Transverse colon (tissue), 4 donors: ENCODE data around the gene ABCC2. TPM values are rescaled to one million over a fixed set of nuclear protein-coding genes. Genes with fewer than 3 reads are reported as not detected.

Experiments used
- DNase-seq: peaks from one replicate; pipeline ENCODE4 v3.0.0-alpha.2; 2019
- H3K27ac ChIP-seq, 4 donors: fragments of 200-600 bp; sonication (generic); 2 replicates each; pipeline ENCODE4 v1.5.1; 2016 to 2018; ENCODE audit warnings: inconsistent platforms in 4 of 4
- H3K27me3 ChIP-seq: fragments of 200-600 bp; sonication (generic); 2 replicates; pipeline ENCODE4 v1.5.1; 2017; ENCODE audit warnings: inconsistent platforms
- H3K36me3 ChIP-seq, 4 donors: fragments of 200-600 bp; sonication (generic); 2 replicates each; pipeline ENCODE4 v1.5.1; 2017 to 2019; ENCODE audit warnings: inconsistent platforms in 4 of 4
- H3K4me1 ChIP-seq, 4 donors: fragments of 200-600 bp; sonication (generic); 2 replicates each; pipeline ENCODE4 v1.5.1; 2017 to 2020; ENCODE audit warnings: inconsistent platforms in 4 of 4
- H3K4me3 ChIP-seq, 4 donors: fragments of 200-600 bp; sonication (generic); 1 replicate in 1 of 4; 2 replicates in 3 of 4; pipeline versions ENCODE4 v1.5.1 to v1.6.1; 2017 to 2019; ENCODE audit warnings: inconsistent platforms in 4 of 4
- H3K9me3 ChIP-seq, 2 donors: fragments of 200-600 bp; sonication (generic); 2 replicates each; pipeline ENCODE4 v1.5.1; 2017 to 2019; ENCODE audit warnings: inconsistent platforms in 2 of 2
- CTCF ChIP-seq, 5 experiments: fragments of 200-600 bp in 3 of 5; fragments of 450-650 bp in 2 of 5; sonication (generic) in 3 of 5; IDR thresholded peaks; 1 replicate in 2 of 5; 2 replicates in 3 of 5; pipeline ENCODE4 v1.5.1; 2016 to 2017; ENCODE audit warnings: antibody characterized with exemption in 5 of 5, inconsistent platforms in 3 of 5, mild to moderate bottlenecking in 2 of 5, moderate library complexity in 1 of 5
- EP300 ChIP-seq: sonication (generic); formaldehyde crosslinking; IDR thresholded peaks from one replicate; pipeline ENCODE4 v1.6.1; 2017; ENCODE audit warnings: antibody characterized with exemption, low read depth
- POLR2A ChIP-seq: fragments of 450-650 bp; IDR thresholded peaks from one replicate; pipeline ENCODE4 v1.6.1; 2016; ENCODE audit warnings: antibody characterized with exemption, mild to moderate bottlenecking, moderate library complexity
- POLR2AphosphoS5 ChIP-seq, 3 donors: sonication (generic); formaldehyde crosslinking; IDR thresholded peaks; one replicate each; pipeline ENCODE4 v1.6.1; 2016; ENCODE audit warnings: antibody characterized with exemption in 3 of 3
- WGBS, 2 donors: methylation state at CpG; one replicate each; pipeline ENCODE4 v1.1.5; 2018; ENCODE audit warnings: low coverage in 1 of 2; 5-methylcytosine and 5-hydroxymethylcytosine counted together
- in situ Hi-C, 4 donors: fragments of 200-750 bp; cut with MboI; loops; one replicate each; pipeline versions ENCODE4 v1.15.0 to v1.15.1; 2017; ENCODE audit warnings: low sequenced_read_pairs in 3 of 4, low pct_ligation_motif_present in 1 of 4, low pct_unique_long_range_greater_than_20kb in 1 of 4
- intact Hi-C: fragments of 100-400 bp; cut with DNase I; formaldehyde crosslinking; loops from one replicate; pipeline ENCODE4 v1.15.1; 2023; ENCODE audit warnings: low total_unique reads
- total RNA-seq, 4 donors: library from RNA; depleted of rRNA; stranded (reverse); fragments of >200 nt; gene quantifications; one replicate each; pipeline ENCODE4 v1.1.0, GENCODE V29; 2016

The ABCC2 gene
- total RNA-seq, 4 donors from 2014 or later: 0.75 to 2.7 (median 1.5) TPM

GRCh38 chr10:99880080-99880835 is 97.8 kb downstream of the ABCC2 start:
- 78 to 82% methylated on average over 5 to 19 of the region's 19 CpGs for whole genome bisulfite sequencing, 2 donors
- peak overlapping the region in 3 of 4 donors; percentile 15 to 30 (median 28) for H3K27ac ChIP-seq
- intact Hi-C loops (no loop called here), in situ Hi-C loops (no loop called here)
- H3K36me3 ChIP-seq: peaks cover 0 to 89% (median 39%) of the 10 kb centered on the region in 4 donors
- no peak overlapping the region for H3K4me3 ChIP-seq
- no peaks in the 10 kb centered on the region for H3K9me3 ChIP-seq
- no peaks in the 10 kb centered on the region for H3K27me3 ChIP-seq
- TF ChIP-seq EP300 (no peak), CTCF (IDR thresholded peaks at IDR 0.05) (no peak), POLR2AphosphoS5 (IDR thresholded peaks at IDR 0.05) (no peak), POLR2A (no peak)
- H3K4me1 ChIP-seq: no peaks in the 10 kb centered on the region
- no peak for DNase-seq

- in situ Hi-C loops: no loop called here
- H3K36me3 ChIP-seq: peaks cover 0 to 91% (median 40%) of the 10 kb centered on the region in 4 donors
- no peaks in the 10 kb centered on the region for H3K4me1 ChIP-seq
- H3K4me3 ChIP-seq: no peak overlapping the region
- WGBS, 2 donors: 87 to 91% methylated on average over 3 to 5 of the region's 5 CpGs
- H3K27ac ChIP-seq: no peak overlapping the region
- TF ChIP-seq EP300 (no peak), CTCF (IDR thresholded peaks at IDR 0.05) (no peak), POLR2AphosphoS5 (IDR thresholded peaks at IDR 0.05) (no peak), POLR2A (no peak)
- H3K27me3 ChIP-seq: no peaks in the 10 kb centered on the region
- intact Hi-C loops: no loop called here
- DNase-seq: no peak
- H3K9me3 ChIP-seq: no peaks in the 10 kb centered on the region
Observed at GRCh38 chr10:99881371-99881770, 98.9 kb downstream of the ABCC2 start.

GRCh38 chr10:99883523-99883922 is 101.1 kb downstream of the ABCC2 start:
- intact Hi-C loops (no loop called here), in situ Hi-C loops (no loop called here)
- Histone ChIP-seq H3K27me3 (no peaks in the 10 kb centered on the region), H3K27ac (no peak overlapping the region), H3K4me1 (no peaks in the 10 kb centered on the region), H3K4me3 (no peak overlapping the region), H3K9me3 (no peaks in the 10 kb centered on the region), H3K36me3 (peaks cover 0 to 84% (median 36%) of the 10 kb centered on the region in 4 donors)
- no peak for DNase-seq
- 71 to 80% methylated on average over 2 of the region's 2 CpGs for WGBS, 2 donors
- TF ChIP-seq CTCF (IDR thresholded peaks at IDR 0.05) (no peak), EP300 (no peak), POLR2A (no peak), POLR2AphosphoS5 (IDR thresholded peaks at IDR 0.05) (no peak)

GRCh38 chr10:99888622-99889021 is 106.2 kb downstream of the ABCC2 start:
- Histone ChIP-seq H3K4me1 (no peaks in the 10 kb centered on the region), H3K27ac (no peak overlapping the region), H3K36me3 (peaks cover 0 to 66% (median 26%) of the 10 kb centered on the region in 4 donors), H3K4me3 (no peak overlapping the region), H3K27me3 (no peaks in the 10 kb centered on the region), H3K9me3 (no peaks in the 10 kb centered on the region)
- no peak for TF ChIP-seq CTCF (IDR thresholded peaks at IDR 0.05)
- TF ChIP-seq EP300: no peak
- TF ChIP-seq POLR2AphosphoS5 (IDR thresholded peaks at IDR 0.05): no peak
- no peak for TF ChIP-seq POLR2A
- 88% methylated on average over 4 of the region's 4 CpGs; no CpG with 5 or more reads in 1 of the 2 donors for WGBS, 2 donors
- in situ Hi-C loops: no loop called here
- intact Hi-C loops: no loop called here
- DNase-seq: no peak
